ENCODE results near the gene CHRDL1. TPM values are rescaled to one million over a fixed set of nuclear protein-coding genes. Genes with fewer than 3 reads are reported as not detected.
A peak's percentile ranks its signal among the peaks of the same experiment; 100 is the strongest.

CHRDL1 gene
- total RNA-seq, 1 donor from 2014 or later = 95.8 TPM

GRCh38 chrX:110678591-110678990 lies 117.0 kb downstream of the CHRDL1 start:
- no peak for ATAC-seq
- Histone ChIP-seq H3K27ac (no peak overlapping the region), H3K9me3 (no peaks in the 10 kb centered on the region), H3K4me3 (no peak overlapping the region), H3K4me1 (no peaks in the 10 kb centered on the region), H3K36me3 (no peaks in the 10 kb centered on the region), H3K27me3 (no peaks in the 10 kb centered on the region)
- DNase-seq = no peak
- no peak for TF ChIP-seq CTCF (IDR thresholded peaks at IDR 0.05)
- intact Hi-C loops (cut with DNase I) = no loop called here

DNA sequence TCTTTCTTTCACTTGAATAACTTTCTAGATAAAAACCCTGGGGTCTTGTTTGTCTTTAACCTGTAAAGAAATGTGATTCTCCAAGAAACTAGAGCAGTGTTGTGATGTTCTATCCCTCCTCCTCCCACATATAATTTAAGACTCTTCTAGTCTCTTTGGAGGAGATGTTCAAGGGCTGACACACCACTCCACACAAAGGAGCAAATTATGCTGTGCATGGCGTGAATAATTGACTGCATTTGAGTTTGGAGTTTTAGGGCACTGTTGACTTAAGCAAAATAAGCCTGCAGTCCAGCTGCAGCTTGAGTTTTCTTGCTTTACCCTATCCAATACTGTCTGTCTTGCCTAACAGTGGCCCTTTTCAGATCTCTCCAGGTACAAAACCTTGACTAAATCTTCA lies 119.7 kb downstream of the CHRDL1 start:
- H3K27me3 ChIP-seq = no peaks in the 10 kb centered on the region
- DNase-seq = no peak
- no peak overlapping the region for H3K27ac ChIP-seq
- H3K36me3 ChIP-seq = no peaks in the 10 kb centered on the region
- ATAC-seq = no peak
- no peak overlapping the region for H3K4me3 ChIP-seq
- intact Hi-C loops (cut with DNase I) = no loop called here
- H3K4me1 ChIP-seq = no peaks in the 10 kb centered on the region
- H3K9me3 ChIP-seq = no peaks in the 10 kb centered on the region
- no peak for TF ChIP-seq CTCF (IDR thresholded peaks at IDR 0.05)

- ATAC-seq (no peak), DNase-seq (no peak)
- Histone ChIP-seq H3K27me3 (no peaks in the 10 kb centered on the region), H3K27ac (no peak overlapping the region), H3K4me3 (no peak overlapping the region), H3K4me1 (no peaks in the 10 kb centered on the region), H3K36me3 (no peaks in the 10 kb centered on the region), H3K9me3 (no peaks in the 10 kb centered on the region)
- intact Hi-C loops (cut with DNase I) = no loop called here
- no peak for TF ChIP-seq CTCF (IDR thresholded peaks at IDR 0.05)
These were observed 124.4 kb downstream of the CHRDL1 start for GRCh38 chrX:110671068-110671803.

GRCh38 chrX:110669572-110669971 lies 126.0 kb downstream of the CHRDL1 start:
- ATAC-seq (no peak), DNase-seq (no peak)
- H3K27ac ChIP-seq = no peak overlapping the region
- no peaks in the 10 kb centered on the region for H3K4me1 ChIP-seq
- H3K36me3 ChIP-seq = no peaks in the 10 kb centered on the region
- no peaks in the 10 kb centered on the region for H3K27me3 ChIP-seq
- H3K9me3 ChIP-seq = no peaks in the 10 kb centered on the region
- no peak overlapping the region for H3K4me3 ChIP-seq
- intact Hi-C loops (cut with DNase I) = no loop called here
- no peak for TF ChIP-seq CTCF (IDR thresholded peaks at IDR 0.05)

DNA sequence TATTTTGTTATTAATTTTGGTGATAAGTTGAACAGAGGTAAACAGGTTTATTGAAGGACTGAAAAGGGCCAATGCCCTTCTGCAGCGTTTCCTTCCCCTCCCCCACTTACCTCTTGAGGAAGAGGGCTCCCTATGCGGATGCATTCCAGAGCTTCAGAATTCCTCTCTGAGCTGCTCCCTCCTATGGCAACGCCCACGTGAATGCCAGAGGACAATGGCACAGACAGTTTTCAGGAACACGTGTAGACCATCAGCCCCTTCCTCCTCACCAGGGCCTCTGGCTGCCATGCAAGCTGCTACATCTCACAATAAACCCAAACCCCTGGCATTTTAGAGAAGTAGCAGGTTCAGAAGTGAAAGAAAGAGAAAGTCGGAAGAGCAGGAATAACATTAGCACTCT lies 127.9 kb downstream of the CHRDL1 start:
- Histone ChIP-seq H3K4me3 (no peak overlapping the region), H3K27ac (no peak overlapping the region), H3K9me3 (no peaks in the 10 kb centered on the region), H3K4me1 (no peaks in the 10 kb centered on the region), H3K36me3 (no peaks in the 10 kb centered on the region), H3K27me3 (no peaks in the 10 kb centered on the region)
- intact Hi-C loops (cut with DNase I) = no loop called here
- TF ChIP-seq CTCF (IDR thresholded peaks at IDR 0.05) = no peak
- no peak for DNase-seq
- ATAC-seq = peak; percentile 30

All from upper lobe of right lung (tissue), 1 donor.